GM23338 (cell line): ENCODE results near the gene PKHD1. TPM values are rescaled to one million over a fixed set of nuclear protein-coding genes. Genes with fewer than 3 reads are reported as not detected.

Experiments used
- ATAC-seq: fragments of 200-7000 bp; cut with Tn5 transposase; 3 replicates; pipeline ENCODE4 v1.9.1; 2020
- DNase-seq: peaks from one replicate; pipeline ENCODE4 v3.0.0-alpha.2; 2015; ENCODE audit warnings: low spot score
- H2AFZ ChIP-seq: fragments of 200-600 bp; sonication (generic); 2 replicates; pipeline ENCODE4 v1.8.0; 2016; ENCODE audit warnings: antibody characterized with exemption, mild to moderate bottlenecking, moderate library complexity
- H3F3A ChIP-seq: fragments of 200-600 bp; sonication (generic); replicated peaks from 2 replicates; pipeline ENCODE4 v1.8.0; 2017; ENCODE audit warnings: antibody characterized with exemption, mixed run types, low read depth
- H3K27ac ChIP-seq: fragments of 200-600 bp; sonication (generic); 2 replicates; pipeline ENCODE4 v1.6.1; 2016; ENCODE audit warnings: low read depth
- H3K27me3 ChIP-seq: fragments of 200-600 bp; sonication (generic); 2 replicates; pipeline ENCODE4 v1.8.0; 2016; ENCODE audit warnings: mild to moderate bottlenecking, mixed run types, moderate library complexity; ENCODE audit not compliant: insufficient read depth
- H3K36me3 ChIP-seq: fragments of 200-600 bp; sonication (generic); 2 replicates; pipeline ENCODE4 v1.8.0; 2016; ENCODE audit warnings: mild to moderate bottlenecking; ENCODE audit not compliant: insufficient read depth
- H3K4me1 ChIP-seq: fragments of 200-600 bp; sonication (generic); 2 replicates; pipeline ENCODE4 v1.8.0; 2016; ENCODE audit warnings: mild to moderate bottlenecking, moderate library complexity; ENCODE audit not compliant: insufficient read depth
- H3K4me2 ChIP-seq: fragments of 200-600 bp; sonication (generic); 2 replicates; pipeline ENCODE4 v1.7.1; 2017; ENCODE audit warnings: mixed run types
- H3K4me3 ChIP-seq: fragments of 200-600 bp; sonication (generic); 2 replicates; pipeline ENCODE4 v1.6.1; 2016; ENCODE audit warnings: mixed run types
- H3K79me2 ChIP-seq: fragments of 200-600 bp; sonication (generic); replicated peaks from 2 replicates; pipeline ENCODE4 v1.8.0; 2017; ENCODE audit warnings: mild to moderate bottlenecking; ENCODE audit not compliant: insufficient read depth
- H3K9me2 ChIP-seq: fragments of 200-600 bp; sonication (generic); 2 replicates; pipeline ENCODE4 v1.8.0; 2017; ENCODE audit not compliant: insufficient read depth
- H4K20me1 ChIP-seq: fragments of 200-600 bp; sonication (generic); replicated peaks from 2 replicates; pipeline ENCODE4 v1.8.0; 2017; ENCODE audit warnings: mild to moderate bottlenecking; ENCODE audit not compliant: insufficient read depth
- H3K27ac Mint-ChIP-seq: 2 replicates; pipeline ENCODE4 v1.8.0; 2020; ENCODE audit warnings: inconsistent platforms, mild to moderate bottlenecking, moderate library complexity, mixed read lengths
- H3K27me3 Mint-ChIP-seq: 3 replicates; pipeline ENCODE4 v1.8.0; 2022; ENCODE audit warnings: low read depth, mild to moderate bottlenecking, moderate library complexity, mixed read lengths, inconsistent platforms; ENCODE audit not compliant: insufficient read depth, poor library complexity
- H3K36me3 Mint-ChIP-seq: 3 replicates; pipeline ENCODE4 v1.8.0; 2021; ENCODE audit warnings: low read depth, mild to moderate bottlenecking, inconsistent platforms, moderate library complexity, mixed read lengths
- H3K4me1 Mint-ChIP-seq: 3 replicates; pipeline ENCODE4 v1.8.0; 2020; ENCODE audit warnings: mild to moderate bottlenecking, inconsistent platforms, mixed read lengths
- H3K4me3 Mint-ChIP-seq: 3 replicates; pipeline ENCODE4 v1.8.0; 2021; ENCODE audit warnings: moderate library complexity, mild to moderate bottlenecking, inconsistent platforms, mixed read lengths
- H3K9me3 Mint-ChIP-seq: 3 replicates; pipeline ENCODE4 v1.8.0; 2020; ENCODE audit warnings: moderate library complexity, mild to moderate bottlenecking, inconsistent platforms, mixed read lengths
- CTCF ChIP-seq, 2 experiments: fragments of 200-600 bp in 1 of 2; sonication (generic) in 1 of 2; conservative IDR thresholded peaks; 2 replicates each; pipeline versions ENCODE4 v1.5.1 to v1.6.1; 2016 to 2017; ENCODE audit warnings: antibody characterized with exemption in 2 of 2, low read depth in 2 of 2, mild to moderate bottlenecking in 2 of 2, moderate library complexity in 1 of 2
- ETS1 ChIP-seq: IDR thresholded peaks from 2 replicates; pipeline ENCODE4 v1.6.1; 2016; ENCODE audit warnings: antibody characterized with exemption
- EZH2 ChIP-seq: fragments of 200-600 bp; sonication (generic); IDR thresholded peaks from one replicate; pipeline ENCODE4 v1.8.0; 2017; ENCODE audit warnings: antibody characterized with exemption, mild to moderate bottlenecking, low read depth; ENCODE audit not compliant: unreplicated experiment
- EZH2phosphoT487 ChIP-seq: fragments of 200-600 bp; sonication (generic); IDR thresholded peaks from one replicate; pipeline ENCODE4 v1.8.1; 2018; ENCODE audit warnings: antibody characterized with exemption; ENCODE audit not compliant: unreplicated experiment
- JUNB ChIP-seq: IDR thresholded peaks from one replicate; pipeline ENCODE4 v1.6.1; 2016; ENCODE audit warnings: antibody characterized with exemption; ENCODE audit not compliant: unreplicated experiment
- NANOG ChIP-seq: IDR thresholded peaks from 2 replicates; pipeline ENCODE4 v1.6.1; 2016; ENCODE audit warnings: antibody characterized with exemption, borderline replicate concordance
- POLR2AphosphoS5 ChIP-seq: IDR thresholded peaks from 2 replicates; pipeline ENCODE4 v1.6.1; 2016; ENCODE audit warnings: antibody characterized with exemption, low read depth
- REST ChIP-seq: IDR thresholded peaks from one replicate; pipeline ENCODE4 v1.6.1; 2018; ENCODE audit warnings: antibody characterized with exemption; ENCODE audit not compliant: unreplicated experiment
- STAT1 ChIP-seq: IDR thresholded peaks from one replicate; pipeline ENCODE4 v1.6.1; 2016; ENCODE audit warnings: antibody characterized with exemption; ENCODE audit not compliant: unreplicated experiment
- ZNF114 ChIP-seq: fragments of 250-450 bp; sonication (Bioruptor Pico); IDR thresholded peaks from 2 replicates; pipeline ENCODE4 v1.5.0; 2020; ENCODE audit warnings: mild to moderate bottlenecking, moderate library complexity
- ZNF331 ChIP-seq: fragments of 250-450 bp; sonication (Bioruptor Pico); IDR thresholded peaks from 2 replicates; pipeline ENCODE4 v1.5.0; 2020; ENCODE audit warnings: low read depth, mild to moderate bottlenecking, moderate library complexity
- polyA plus RNA-seq: library from polyadenylated mRNA; unstranded; fragments of >200 nt; fragmentation: Nextera tagmentation; extraction: Ambion mirVana; gene quantifications from 2 replicates; pipeline ENCODE4 v1.2.1, GENCODE V29; 2016
- total RNA-seq: library from RNA; depleted of rRNA; stranded (reverse); fragments of >200 nt; shearing (Covaris generic); gene quantifications from 2 replicates; pipeline ENCODE4 v1.2.3, GENCODE V29; 2014

The PKHD1 gene
- total and polyA plus RNA-seq, 2 experiments from 2014 or later = 0.03 to 0.07 TPM

DNA sequence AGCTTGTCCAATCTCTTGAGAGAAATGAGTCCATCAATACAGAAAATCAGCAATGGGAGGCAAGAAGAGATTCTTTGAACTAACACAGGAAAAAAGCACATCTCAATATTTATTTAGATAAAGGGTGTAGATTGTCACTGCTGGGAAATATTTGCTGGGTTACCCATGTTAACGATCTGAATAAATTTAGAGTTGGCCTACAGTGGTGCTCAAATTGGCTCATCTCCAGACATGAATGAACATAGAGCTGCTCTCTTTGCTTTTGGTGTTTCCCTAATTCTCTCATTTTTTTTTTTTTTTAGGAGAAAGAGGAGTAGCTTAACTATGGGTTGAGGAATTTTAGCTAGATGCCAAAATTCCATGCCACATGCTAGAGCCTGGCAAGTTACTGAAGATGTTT, 471.2 kb downstream of the PKHD1 start:
- Mint-ChIP-seq H3K4me1 (no peaks in the 10 kb centered on the region), H3K36me3 (no peaks in the 10 kb centered on the region), H3K4me3 (no peak overlapping the region), H3K27ac (no peak overlapping the region), H3K9me3 (no peaks in the 10 kb centered on the region), H3K27me3 (peaks cover 5% of the 10 kb centered on the region)
- ATAC-seq (no peak), DNase-seq (no peak)
- no peak overlapping the region for H3K27ac ChIP-seq
- H3K4me3 ChIP-seq = no peak overlapping the region
- no peaks in the 10 kb centered on the region for H4K20me1 ChIP-seq
- H3K27me3 ChIP-seq = no peaks in the 10 kb centered on the region
- no peaks in the 10 kb centered on the region for H3K36me3 ChIP-seq
- no peak overlapping the region for H2AFZ ChIP-seq
- no peak for TF ChIP-seq EZH2
- TF ChIP-seq POLR2AphosphoS5 = no peak
- no peak for TF ChIP-seq JUNB
- TF ChIP-seq ZNF331 (CRISPR knock-in tag) = no peak
- no peak for TF ChIP-seq EZH2phosphoT487
- no peak for TF ChIP-seq ZNF114 (CRISPR knock-in tag)
- no peak for TF ChIP-seq NANOG
- no peak for TF ChIP-seq CTCF (conservative IDR thresholded peaks at IDR 0.05; ENCODE audit: low read depth in 2 of 2)
- no peak for TF ChIP-seq ETS1
- TF ChIP-seq STAT1 = no peak
- no peak for TF ChIP-seq REST
- no peaks in the 10 kb centered on the region for H3K79me2 ChIP-seq
- H3K4me2 ChIP-seq = no peak overlapping the region
- H3K9me2 ChIP-seq = no peaks in the 10 kb centered on the region
- H3F3A ChIP-seq = no peaks in the 10 kb centered on the region
- no peaks in the 10 kb centered on the region for H3K4me1 ChIP-seq
